Measurements from ENCODE around the gene SPPL3. TPM values are rescaled to one million over a fixed set of nuclear protein-coding genes. Genes with fewer than 3 reads are reported as not detected.

The SPPL3 gene
- total RNA-seq, 1 experiment from 2014 or later: 51.1 TPM

DNA sequence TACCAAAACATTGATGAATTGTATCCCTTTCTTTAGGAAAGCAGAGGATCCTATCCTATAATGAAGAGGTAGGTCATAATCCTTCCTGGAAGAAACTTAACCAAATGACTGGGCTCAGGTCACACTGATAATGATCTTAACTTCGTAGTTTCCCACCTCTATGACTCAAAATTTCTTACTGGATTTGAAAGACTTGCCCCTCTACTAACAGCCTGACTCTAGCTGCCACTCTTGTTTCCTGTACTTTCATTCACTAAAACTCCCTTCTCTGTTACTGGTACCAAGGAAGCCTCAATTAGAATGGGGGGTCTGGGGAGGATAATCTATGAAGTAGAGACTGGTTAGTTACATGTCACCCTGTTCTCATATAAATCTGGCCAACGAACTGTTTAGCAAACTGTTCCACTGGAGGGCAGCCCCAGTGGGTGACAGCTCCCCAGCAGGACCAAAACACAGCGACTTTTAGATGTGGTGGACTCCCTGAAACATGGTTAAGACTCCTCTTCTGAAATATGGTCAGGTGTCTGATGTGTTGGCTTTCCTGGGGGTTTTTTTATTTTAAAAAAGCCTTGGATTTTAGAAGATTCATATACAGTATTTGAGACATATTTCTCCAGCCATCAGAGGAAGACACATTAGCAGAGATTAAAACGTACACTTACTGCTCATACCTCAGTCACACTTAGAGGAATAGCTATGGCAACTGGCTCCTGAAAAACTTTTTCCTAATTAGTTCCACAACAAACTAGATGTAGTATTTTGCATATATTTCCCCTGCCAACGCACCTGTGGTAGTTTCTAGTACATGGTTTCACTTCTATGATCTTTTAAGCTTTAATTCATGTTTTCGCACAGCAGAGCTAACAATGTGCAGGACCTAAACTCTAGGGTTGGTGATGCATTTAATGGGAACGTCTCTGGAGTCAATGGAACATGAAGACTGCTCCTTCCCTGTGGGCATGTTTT is 106.2 kb downstream of the SPPL3 start:
- intact Hi-C loops (cut with micrococcal nuclease; ENCODE audit: unreplicated experiment): no loop called here
- ATAC-seq (no peak), DNase-seq (ENCODE audit: low read depth, low spot score) (no peak)
- Histone ChIP-seq H3K9me3 (ENCODE audit: control insufficient read depth, insufficient read depth, low read depth, low read length) (peaks cover 9% of the 10 kb centered on the region; the same call in 1 of the 2 replicates), H3K36me3 (ENCODE audit: control insufficient read depth, insufficient read depth, low read length) (no peaks in the 10 kb centered on the region), H3K4me3 (ENCODE audit: low read depth in 2 of 2, low read length in 2 of 2) (no peak overlapping the region), H3K4me1 (ENCODE audit: control insufficient read depth, insufficient read depth, low read length) (no peaks in the 10 kb centered on the region), H3K27ac (ENCODE audit: low read length) (no peak overlapping the region), H3K27me3 (ENCODE audit: control insufficient read depth, insufficient read depth, low read length) (no peaks in the 10 kb centered on the region)
- CTCF ChIA-PET: interaction anchor here (0.5 kb wide), 1 partner anchor 310 kb away, joined by 3 read pairs; no protein-coding TSS in a partner anchor
- BruUV-seq (replicated peaks): no TSS peak
- TF ChIP-seq, protein P1, sequence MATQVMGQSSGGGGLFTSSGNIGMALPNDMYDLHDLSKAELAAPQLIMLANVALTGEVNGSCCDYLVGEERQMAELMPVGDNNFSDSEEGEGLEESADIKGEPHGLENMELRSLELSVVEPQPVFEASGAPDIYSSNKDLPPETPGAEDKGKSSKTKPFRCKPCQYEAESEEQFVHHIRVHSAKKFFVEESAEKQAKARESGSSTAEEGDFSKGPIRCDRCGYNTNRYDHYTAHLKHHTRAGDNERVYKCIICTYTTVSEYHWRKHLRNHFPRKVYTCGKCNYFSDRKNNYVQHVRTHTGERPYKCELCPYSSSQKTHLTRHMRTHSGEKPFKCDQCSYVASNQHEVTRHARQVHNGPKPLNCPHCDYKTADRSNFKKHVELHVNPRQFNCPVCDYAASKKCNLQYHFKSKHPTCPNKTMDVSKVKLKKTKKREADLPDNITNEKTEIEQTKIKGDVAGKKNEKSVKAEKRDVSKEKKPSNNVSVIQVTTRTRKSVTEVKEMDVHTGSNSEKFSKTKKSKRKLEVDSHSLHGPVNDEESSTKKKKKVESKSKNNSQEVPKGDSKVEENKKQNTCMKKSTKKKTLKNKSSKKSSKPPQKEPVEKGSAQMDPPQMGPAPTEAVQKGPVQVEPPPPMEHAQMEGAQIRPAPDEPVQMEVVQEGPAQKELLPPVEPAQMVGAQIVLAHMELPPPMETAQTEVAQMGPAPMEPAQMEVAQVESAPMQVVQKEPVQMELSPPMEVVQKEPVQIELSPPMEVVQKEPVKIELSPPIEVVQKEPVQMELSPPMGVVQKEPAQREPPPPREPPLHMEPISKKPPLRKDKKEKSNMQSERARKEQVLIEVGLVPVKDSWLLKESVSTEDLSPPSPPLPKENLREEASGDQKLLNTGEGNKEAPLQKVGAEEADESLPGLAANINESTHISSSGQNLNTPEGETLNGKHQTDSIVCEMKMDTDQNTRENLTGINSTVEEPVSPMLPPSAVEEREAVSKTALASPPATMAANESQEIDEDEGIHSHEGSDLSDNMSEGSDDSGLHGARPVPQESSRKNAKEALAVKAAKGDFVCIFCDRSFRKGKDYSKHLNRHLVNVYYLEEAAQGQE (IDR thresholded peaks at IDR 0.05; ENCODE audit: insufficient read depth in 1 of 2, low read depth in 2 of 2, low read length in 1 of 2): no peak
- TF ChIP-seq POLR2AphosphoS5 (IDR thresholded peaks at IDR 0.05; ENCODE audit: low read depth, low read length) (no peak), TCF7L2 (IDR thresholded peaks at IDR 0.05; ENCODE audit: low read depth, low read length) (no peak), SIN3A (IDR thresholded peaks at IDR 0.05; ENCODE audit: borderline replicate concordance, insufficient read depth, low read depth, low read length) (no peak)
- TF ChIP-seq, protein P2, sequence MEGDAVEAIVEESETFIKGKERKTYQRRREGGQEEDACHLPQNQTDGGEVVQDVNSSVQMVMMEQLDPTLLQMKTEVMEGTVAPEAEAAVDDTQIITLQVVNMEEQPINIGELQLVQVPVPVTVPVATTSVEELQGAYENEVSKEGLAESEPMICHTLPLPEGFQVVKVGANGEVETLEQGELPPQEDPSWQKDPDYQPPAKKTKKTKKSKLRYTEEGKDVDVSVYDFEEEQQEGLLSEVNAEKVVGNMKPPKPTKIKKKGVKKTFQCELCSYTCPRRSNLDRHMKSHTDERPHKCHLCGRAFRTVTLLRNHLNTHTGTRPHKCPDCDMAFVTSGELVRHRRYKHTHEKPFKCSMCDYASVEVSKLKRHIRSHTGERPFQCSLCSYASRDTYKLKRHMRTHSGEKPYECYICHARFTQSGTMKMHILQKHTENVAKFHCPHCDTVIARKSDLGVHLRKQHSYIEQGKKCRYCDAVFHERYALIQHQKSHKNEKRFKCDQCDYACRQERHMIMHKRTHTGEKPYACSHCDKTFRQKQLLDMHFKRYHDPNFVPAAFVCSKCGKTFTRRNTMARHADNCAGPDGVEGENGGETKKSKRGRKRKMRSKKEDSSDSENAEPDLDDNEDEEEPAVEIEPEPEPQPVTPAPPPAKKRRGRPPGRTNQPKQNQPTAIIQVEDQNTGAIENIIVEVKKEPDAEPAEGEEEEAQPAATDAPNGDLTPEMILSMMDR (IDR thresholded peaks at IDR 0.05): no peak
- in situ Hi-C loops (cut with HindIII; ENCODE audit: low pct_unique_long_range_greater_than_20kb, low sequenced_read_pairs): no loop called here
- POLR2A ChIA-PET: interaction anchor here (0.6 kb wide), 1 partner anchor 259 kb away, joined by 4 read pairs; no protein-coding TSS in a partner anchor

DNA sequence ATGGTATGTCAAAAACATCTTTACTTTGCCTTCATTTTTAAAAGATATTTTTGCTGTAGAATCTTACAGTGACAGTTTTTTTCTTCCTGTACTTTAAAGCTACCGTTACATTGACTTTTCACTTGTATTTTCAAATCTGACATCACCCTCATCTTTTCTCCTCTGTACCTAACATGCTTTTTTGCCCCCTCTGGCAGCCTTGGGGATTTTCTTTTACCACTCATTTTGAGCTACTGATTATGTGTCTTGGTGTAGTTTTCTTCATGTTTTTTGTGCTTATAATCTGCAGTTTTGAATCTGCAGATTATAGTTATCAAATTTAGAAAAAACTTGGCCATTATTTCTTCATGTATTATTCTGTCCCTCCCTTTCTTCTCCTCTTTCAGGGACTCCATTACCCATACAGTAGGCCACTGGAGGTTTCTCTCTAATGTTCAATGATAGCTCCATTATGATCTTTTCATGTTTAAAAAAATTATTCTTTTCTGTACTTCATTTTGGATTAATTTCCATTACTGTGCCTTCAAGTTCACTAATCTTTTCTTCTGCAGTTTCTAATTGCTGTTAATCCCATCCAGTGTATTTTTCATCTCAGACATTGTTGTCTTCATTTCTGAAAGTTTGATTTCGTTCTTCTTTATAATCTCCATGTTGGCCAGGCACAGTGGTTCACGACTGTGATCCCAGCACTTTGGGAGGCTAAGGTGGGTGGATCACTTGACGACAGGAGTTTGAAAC is 108.5 kb downstream of the SPPL3 start:
- Histone ChIP-seq H3K27me3 (ENCODE audit: control insufficient read depth, insufficient read depth, low read length) (no peaks in the 10 kb centered on the region), H3K27ac (ENCODE audit: low read length) (no peak overlapping the region), H3K4me1 (ENCODE audit: control insufficient read depth, insufficient read depth, low read length) (no peaks in the 10 kb centered on the region), H3K9me3 (ENCODE audit: control insufficient read depth, insufficient read depth, low read depth, low read length) (peaks cover 9% of the 10 kb centered on the region; the same call in 1 of the 2 replicates), H3K4me3 (ENCODE audit: low read depth in 2 of 2, low read length in 2 of 2) (no peak overlapping the region), H3K36me3 (ENCODE audit: control insufficient read depth, insufficient read depth, low read length) (no peaks in the 10 kb centered on the region)
- ChIA-PET POLR2A (no interaction called here), CTCF (no interaction called here)
- ATAC-seq (no peak), DNase-seq (ENCODE audit: low read depth, low spot score) (no peak)
- intact Hi-C loops (cut with micrococcal nuclease; ENCODE audit: unreplicated experiment): no loop called here
- TF ChIP-seq SIN3A (IDR thresholded peaks at IDR 0.05; ENCODE audit: borderline replicate concordance, insufficient read depth, low read depth, low read length) (no peak), TCF7L2 (IDR thresholded peaks at IDR 0.05; ENCODE audit: low read depth, low read length) (no peak), POLR2AphosphoS5 (IDR thresholded peaks at IDR 0.05; ENCODE audit: low read depth, low read length) (no peak)
- TF ChIP-seq, protein P2 (IDR thresholded peaks at IDR 0.05): no peak
- TF ChIP-seq, protein P1 (IDR thresholded peaks at IDR 0.05; ENCODE audit: insufficient read depth in 1 of 2, low read depth in 2 of 2, low read length in 1 of 2): no peak
- no TSS peak for BruUV-seq (replicated peaks)
- in situ Hi-C loops (cut with HindIII; ENCODE audit: low pct_unique_long_range_greater_than_20kb, low sequenced_read_pairs): no loop called here
